ENCODE results near the gene RFPL3. TPM values are rescaled to one million over a fixed set of nuclear protein-coding genes. Genes with fewer than 3 reads are reported as not detected.
"Not testable (repeated sequence)": the region's sequence is repeated elsewhere in the genome, so short reads cannot be mapped to it uniquely, and the experiment has no call there.

Gene RFPL3
- polyA plus RNA-seq, 3 donors, result not detected

DNA sequence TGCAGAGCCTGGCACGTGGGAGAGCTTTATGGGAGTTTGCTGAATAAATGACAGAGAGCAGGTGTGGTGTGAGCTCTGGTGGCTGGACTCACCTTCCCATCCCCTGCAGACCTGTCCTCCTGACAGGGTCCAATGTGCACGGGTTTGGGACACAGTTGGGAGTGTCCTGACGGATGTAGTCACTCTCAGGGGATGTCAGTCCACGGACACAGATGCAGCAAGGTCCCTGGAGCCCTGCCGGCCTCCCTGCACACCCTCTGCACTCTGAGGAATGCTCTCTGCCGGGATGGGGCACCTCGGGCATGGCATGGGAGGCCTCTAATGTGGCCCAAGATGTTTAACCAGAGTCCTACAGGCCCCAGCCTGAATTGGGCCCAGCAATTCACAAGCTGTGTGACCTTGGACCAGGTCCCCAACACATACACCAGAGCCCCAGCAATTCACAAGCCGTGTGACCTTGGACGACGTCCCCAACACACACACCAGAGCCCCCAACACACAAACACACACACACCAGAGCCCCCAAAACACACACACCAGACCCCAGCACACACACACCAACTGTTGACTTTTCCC is 30.0 kb upstream of the RFPL3 start:
- WGBS, 3 donors, result 62 to 89% (median 85%) methylated on average over 10 of the region's 10 CpGs
- no peak overlapping the region for H3K27ac ChIP-seq (ENCODE audit: low read depth, low read length)

DNA sequence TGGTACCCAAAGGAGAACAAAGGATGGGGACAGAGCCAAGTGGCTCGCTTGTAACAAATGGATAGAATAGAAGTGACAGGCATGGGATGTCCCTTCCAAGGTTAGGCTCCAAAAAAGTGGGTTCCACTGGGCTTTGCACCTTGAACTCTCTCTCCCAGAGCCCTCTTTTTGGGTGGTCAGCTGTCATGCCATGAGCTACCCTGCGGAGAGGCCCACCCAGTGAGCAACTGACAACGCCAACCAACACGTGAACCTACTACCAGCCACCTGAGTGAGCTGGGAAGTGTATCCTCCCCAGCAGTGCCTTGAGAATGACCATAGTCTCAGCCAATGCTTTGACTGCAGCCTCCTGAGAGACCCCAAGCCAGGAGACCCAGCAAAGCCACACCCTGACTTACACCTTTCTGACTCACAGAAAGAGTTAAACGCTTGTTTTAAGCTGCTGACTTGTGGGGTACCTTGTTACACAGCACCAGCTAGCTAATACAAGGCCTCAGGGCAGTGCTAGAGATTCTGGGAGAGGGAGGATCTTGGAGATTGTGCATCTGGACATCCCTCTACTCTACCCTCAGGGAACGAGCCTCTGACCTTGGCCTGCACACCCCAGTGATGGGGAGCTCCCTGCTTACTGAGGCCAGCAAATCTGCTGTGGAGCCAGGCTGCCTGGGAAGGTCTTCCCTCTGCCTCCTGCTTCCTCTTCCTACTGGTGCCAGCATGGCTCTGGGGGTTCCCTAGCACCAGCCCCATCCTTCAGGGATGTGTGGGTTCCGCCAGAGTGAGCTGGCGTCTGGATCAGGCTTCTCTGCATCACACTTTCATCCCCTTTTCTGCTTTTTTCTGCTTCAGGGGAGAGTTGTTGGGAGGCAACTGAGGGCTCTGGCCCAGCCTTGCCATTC is 29.1 kb upstream of the RFPL3 start:
- WGBS, 3 donors, result 73 to 93% (median 93%) methylated on average over 8 of the region's 8 CpGs
- H3K27ac ChIP-seq (ENCODE audit: low read depth, low read length), result no peak overlapping the region

DNA sequence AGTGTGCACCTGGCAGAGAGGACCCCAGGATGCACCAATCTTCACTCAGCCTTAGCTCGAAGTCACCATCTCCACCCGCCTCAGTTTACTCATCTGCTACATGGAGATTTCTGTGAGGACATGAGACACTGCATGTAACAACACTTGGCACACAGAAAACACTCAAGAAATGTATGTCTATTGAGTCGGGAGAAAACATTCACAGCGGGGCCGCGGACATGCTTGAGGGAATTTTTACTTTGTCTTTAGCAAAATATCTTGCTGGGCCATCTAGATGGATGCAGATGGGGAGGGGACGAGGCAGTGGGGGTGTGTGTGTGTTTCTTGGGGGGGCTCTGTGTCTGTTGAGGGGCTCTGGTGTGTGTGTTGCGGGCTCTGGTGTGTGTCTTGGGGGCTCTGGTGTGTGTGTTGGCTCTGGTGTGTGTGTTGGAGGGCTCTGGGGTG is 28.4 kb upstream of the RFPL3 start:
- 75 to 92% (median 89%) methylated on average over 8 of the region's 8 CpGs for WGBS, 3 donors
- no peak overlapping the region for H3K27ac ChIP-seq (ENCODE audit: low read depth, low read length)

DNA sequence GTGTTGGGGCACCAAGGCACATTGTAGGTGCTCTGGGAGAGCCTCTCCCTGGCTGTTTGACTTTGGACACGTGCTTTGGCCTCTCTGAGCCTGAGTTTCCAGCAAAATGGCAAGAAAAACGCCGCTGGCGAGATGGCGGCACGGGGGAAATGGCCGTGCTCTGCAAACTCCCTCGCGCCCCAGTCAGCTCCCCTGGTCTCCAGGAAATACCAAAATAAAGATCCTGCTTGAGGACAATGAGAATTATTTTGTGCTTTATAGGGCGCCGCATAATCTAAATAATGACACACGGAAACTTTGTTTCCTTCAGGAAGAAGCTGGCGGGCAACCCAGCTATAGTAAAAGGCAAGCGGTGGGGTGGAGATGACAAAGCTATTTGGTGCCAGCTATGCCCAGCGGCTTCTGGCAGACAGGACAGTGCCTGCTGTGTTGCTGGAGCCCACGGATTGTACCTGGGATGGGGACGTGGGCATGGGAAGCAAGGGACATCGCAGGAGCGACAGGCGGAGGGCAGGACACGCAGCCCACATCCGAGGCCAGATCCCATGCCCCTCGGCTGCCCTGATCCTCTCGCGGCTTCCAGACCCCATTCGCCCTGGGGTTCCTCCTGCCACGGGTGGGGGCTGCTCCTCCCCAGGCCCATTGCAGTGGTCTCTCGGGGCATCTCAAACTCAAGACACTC is 26.3 kb upstream of the RFPL3 start:
- WGBS, 3 donors, result 70 to 78% (median 72%) methylated on average over 28 of the region's 28 CpGs
- H3K27ac ChIP-seq (ENCODE audit: low read depth, low read length), result no peak overlapping the region

DNA sequence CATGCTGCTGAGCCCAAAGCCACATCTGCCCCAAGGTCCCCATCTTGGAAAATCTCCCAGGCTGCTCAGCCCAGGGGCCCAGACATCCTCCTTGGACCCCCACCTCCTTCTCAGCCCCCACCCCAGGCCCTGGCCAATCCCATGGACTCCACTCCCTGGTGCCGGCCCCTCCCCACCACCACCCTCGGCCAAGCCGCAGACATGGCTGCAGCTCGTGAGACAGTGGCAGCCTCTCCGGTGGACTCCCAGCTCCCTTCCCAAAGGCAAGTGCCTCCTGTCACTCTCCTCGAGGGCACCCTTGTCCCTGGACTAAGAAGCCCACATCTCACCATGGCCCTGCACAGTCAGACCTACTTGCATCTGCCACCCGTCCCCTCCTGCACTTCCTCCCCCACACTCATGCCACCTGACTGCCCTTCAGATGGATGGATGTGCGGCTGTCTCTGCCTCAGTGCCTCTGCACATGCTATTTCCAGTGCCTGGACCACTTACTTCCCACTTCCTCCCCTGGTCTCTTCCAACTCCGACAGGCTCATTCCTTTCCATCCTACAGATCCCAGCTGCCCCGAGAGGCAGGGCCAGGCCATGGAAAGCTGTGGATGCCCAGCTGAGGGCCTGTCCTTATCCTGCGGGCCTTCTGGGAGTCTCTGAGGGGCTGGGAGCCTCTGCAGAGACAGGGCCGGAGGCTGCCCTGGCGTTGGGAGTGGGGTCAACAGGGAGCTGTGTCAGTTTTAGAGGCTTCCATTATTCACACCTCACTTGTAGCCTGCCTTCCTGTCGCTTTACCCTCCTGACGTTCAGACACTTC is 25.5 kb upstream of the RFPL3 start:
- 64 to 78% (median 71%) methylated on average over 15 of the region's 15 CpGs for WGBS, 3 donors
- H3K27ac ChIP-seq (ENCODE audit: low read depth, low read length), result no peak overlapping the region

DNA sequence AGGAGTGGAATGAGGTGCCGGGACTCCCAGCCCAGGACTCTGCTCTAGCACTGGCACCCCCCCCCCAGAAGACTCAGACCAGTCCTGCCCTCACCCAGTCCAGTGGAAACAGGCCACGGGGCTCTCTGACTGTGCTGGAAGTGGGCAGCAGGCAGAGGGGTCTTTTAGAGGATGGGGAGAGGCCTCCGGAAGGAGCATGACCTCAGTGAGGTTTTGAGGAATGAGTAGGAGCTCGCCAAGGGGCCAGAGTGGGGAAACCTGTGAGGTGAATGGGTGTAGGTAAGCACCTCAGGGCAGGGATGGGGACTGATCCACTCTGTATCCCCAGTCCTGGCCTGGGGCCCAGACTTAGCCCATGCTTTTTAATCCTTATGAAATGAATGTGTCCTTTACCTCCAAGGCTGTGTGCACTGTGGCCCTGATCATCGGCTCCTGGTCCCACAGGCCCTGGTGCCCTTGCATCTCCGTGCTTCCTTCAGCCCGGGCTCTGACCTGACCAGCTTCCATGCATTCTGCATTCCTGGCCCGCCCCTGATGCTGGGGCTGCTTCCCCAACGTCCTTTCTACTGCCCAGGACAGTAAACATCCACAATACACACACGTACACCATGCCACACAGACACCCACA is 24.4 kb upstream of the RFPL3 start:
- WGBS, 3 donors, result 69 to 83% (median 82%) methylated on average over 10 of the region's 10 CpGs
- H3K27ac ChIP-seq (ENCODE audit: low read depth, low read length), result no peak overlapping the region

DNA sequence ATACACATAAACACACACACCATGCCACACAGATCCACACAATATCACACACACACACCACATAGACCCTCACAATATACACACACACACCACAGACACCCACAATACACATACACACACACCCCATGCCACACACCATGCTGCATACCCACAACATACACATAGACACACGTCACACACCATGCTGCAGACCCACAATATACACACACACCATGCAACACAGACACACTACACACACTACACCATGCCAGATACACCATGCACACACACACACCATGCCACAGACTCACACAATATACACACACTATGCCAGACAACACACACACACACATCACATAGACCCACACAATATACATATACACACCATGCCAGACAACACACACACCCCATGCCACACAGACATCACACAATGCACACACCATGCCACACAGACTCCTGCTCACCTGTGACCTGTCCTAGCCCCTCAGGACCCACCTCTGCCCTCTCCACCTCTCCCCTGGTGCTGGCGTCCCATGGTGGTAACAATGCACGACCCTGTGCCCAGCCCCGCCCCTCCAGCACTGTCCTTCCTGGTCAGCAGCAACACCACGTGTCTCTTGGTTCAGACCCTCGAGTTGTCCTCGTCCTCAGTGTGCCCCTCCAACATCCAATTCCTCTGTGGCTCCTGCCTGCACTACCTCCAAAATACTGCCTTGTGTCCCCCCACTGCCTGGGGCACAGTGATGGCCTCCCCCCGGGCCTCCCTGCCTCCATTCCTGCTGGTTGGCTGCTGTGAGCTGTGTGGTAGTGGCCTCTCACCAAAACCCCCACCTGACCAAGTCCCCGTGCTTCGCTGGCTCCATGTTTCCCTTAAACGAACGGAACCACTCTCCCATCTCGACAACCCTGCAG is 23.7 kb upstream of the RFPL3 start:
- H3K27ac ChIP-seq (ENCODE audit: low read depth, low read length), result no peak overlapping the region
- WGBS, 3 donors, result 67 to 78% (median 77%) methylated on average over 13 of the region's 13 CpGs

DNA sequence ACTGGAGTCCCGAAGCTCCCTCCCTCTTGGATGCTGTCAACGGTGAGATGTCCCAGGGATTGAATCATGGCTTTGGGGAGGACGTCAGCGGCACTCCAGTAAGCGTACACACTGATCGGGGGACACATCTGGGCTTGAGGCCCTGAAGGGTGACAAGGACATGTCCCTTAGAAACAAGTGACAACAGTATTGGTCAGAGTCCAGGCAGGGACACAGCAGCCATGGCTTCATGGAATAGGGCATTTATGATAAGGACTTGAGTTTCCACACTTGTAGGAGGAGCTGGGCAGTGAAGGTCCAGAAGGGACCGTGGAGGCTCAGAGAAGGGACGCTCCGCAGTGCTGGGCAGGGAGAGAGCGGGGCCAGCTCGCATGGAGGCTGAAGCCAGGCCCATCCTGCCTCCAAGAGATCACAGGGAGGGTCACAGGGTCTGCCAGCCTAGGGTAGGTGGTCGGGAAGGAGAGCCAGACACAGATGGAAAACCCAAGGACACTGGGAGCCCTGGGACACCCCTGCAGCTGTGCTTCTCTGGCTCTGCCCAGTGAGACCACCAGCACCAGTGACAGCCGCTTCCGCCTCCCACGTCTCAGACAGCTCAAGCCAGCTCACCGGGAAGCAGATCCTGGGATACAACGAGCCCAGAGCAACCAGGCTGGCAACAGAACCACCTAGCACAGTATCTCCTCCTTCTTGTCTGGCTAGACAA is 22.9 kb upstream of the RFPL3 start:
- no peak overlapping the region for H3K27ac ChIP-seq (ENCODE audit: low read depth, low read length)
- WGBS, 3 donors, result 70 to 85% (median 83%) methylated on average over 17 of the region's 17 CpGs

DNA sequence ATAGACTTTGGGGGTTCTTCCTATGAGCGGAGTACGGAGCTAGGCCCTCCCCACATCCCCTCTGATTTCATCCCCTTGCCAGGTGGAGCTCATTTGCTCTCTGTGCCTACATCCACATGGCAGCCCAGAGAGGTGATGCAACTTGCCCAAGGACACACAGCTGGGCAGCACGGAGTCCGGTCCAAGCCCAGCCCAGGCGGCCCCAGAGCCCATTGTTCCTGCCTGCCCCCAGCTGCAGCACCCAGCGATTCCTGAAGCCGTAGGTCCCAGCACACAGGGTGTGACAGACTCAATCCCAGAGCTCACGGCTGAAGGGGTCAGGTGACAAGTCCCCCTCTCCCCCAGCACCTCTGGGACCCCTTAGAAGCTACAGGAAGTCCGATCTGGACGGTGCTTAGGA is 22.2 kb upstream of the RFPL3 start:
- 71 to 90% (median 79%) methylated on average over 9 to 10 of the region's 10 CpGs for WGBS, 3 donors

DNA sequence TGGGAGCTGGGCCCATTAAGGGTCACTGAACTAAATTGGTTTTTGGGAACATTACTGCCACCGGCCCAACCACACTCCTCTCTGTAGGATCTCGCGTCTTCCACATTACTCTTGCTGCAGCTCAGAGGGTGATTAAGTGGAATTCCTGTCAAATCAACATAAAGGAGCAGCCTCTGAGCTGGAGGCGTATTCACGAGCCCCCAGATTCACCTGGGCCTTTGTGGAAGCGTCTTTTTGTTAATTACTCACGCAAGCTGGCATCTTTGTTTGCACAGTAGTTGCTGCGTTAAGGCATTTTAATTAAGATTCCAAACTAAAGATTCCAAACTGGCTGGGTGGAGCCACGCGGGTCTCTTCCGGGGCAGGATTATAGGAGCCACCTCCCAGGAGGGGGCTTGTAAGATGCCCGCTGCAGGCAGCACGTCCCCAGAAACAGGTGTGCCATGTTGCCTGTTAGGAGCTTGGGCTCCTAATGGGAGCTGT is 21.5 kb upstream of the RFPL3 start:
- H3K27ac ChIP-seq (ENCODE audit: low read depth, low read length), result no peak overlapping the region
- WGBS, 3 donors, result 29 to 66% (median 58%) methylated on average over 13 of the region's 13 CpGs

More for the DNA sequence above, 22.2 kb upstream of the RFPL3 start:
- H3K27ac ChIP-seq (ENCODE audit: low read depth, low read length), result no peak overlapping the region

DNA sequence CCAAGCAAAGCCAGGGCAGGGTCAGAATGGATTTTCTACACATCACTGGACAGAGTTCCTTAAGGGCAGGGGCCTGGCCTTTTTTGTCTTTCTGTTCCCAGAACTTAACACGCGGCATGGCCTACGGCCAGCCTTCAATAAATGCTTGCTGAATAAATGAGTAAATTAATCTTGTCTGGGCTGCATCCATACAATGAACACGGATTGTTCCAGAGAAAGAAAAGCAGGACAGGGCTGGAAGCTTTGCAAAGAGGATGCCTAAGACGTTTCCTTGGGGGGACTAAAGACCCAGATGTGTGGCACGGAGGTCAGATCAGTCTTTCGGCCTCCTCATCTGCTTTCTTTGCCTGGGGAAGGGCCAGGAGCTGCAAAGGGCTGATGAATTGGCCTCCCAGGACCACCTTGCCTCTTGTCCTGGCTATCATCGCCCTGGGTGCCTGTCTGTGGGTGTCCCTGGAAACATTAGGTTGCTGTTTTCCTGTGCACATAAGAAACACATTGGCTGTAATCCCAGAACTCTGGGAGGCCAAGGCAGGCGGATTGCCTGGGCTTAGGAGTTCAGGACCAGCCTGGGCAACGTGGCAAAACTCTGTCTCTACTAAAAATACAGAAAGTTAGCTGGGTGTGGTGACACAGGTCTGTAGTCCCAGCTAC is 20.8 kb upstream of the RFPL3 start:
- no peak overlapping the region for H3K27ac ChIP-seq (ENCODE audit: low read depth, low read length)
- 43 to 57% (median 44%) methylated on average over 10 of the region's 10 CpGs for WGBS, 3 donors

DNA sequence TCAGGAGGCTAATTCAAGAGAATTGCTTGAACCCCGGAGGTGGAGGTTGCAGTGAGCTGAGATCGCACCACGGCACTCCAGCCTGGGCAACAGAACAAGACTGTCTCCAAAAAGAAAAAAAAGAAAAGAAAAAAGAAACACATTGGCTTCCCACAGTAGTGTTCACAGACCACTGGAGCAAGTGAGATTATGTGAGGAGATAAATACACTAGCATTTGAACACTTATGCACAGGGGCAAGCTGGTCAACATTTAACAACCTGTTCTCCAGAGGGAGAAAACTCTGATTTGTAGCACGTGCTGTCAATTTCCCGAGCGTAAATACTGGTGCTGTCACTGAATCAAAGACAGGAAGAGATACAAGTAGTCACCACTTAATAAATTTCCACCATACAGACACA is 20.2 kb upstream of the RFPL3 start:
- H3K27ac ChIP-seq (ENCODE audit: low read depth, low read length), result not testable (repeated sequence)
- 56 to 62% (median 59%) methylated on average over 6 of the region's 6 CpGs for WGBS, 3 donors

DNA sequence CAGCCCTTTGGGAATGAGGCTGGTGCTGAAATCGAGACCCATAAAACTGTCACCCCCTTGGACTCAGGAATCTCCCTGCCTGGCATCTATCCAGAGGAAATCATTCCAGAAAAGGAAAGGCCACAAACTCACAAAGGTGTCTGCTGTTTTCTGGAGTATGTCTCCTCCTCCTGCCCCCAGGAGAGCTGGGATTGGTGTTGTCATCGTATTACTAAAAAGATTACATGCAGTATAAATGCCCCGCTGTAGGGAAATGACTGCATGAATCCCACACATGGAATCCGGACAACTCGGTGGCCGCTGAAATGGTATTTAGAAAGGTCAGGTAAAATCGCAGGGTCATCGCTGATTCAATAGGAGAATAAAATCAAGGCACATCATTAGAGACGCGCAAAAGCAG is 18.9 kb upstream of the RFPL3 start:
- 75 to 83% (median 78%) methylated on average over 10 of the region's 10 CpGs for WGBS, 3 donors
- H3K27ac ChIP-seq (ENCODE audit: low read depth, low read length), result no peak overlapping the region

DNA sequence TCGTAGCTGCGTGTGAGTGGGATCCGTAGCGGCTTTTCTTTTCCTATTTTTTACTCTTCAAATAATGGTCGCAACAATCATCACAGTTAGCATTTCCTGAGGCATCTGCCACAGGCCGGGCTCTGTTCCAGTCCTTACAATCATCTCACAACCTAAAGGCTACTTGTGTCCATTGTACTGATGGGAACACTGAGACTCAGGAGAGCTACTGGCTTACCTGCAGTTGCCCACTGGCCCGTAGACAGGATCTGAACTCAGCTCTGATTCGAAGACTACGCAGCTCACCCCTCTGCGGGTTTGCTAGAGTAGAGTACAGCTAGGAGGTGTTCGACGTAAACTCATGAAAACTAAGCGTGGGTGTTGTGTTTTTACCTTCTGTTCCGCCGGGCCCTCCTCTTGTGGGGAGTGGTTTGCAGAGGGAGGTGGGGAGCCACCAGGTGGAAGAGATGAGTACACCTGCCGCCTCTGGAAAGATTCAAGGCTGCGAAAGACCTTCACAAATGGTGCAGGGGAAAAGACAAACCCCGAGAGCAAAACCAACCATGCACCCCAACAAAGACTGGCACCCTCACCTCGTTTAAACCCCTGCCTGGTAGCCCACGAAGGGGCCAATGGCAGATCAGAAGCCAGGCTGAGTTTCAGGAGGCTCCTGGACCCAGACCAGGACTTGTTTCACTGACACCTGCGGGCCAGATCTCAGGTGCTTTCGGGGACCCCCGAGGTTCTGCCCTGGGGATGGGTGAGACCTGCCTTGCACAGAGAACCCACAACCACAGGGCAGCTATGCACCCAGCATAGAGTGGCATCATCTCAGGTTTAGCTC is 18.3 kb upstream of the RFPL3 start:
- WGBS, 3 donors, result 88 to 91% (median 88%) methylated on average over 23 of the region's 23 CpGs
- H3K27ac ChIP-seq (ENCODE audit: low read depth, low read length), result no peak overlapping the region

DNA sequence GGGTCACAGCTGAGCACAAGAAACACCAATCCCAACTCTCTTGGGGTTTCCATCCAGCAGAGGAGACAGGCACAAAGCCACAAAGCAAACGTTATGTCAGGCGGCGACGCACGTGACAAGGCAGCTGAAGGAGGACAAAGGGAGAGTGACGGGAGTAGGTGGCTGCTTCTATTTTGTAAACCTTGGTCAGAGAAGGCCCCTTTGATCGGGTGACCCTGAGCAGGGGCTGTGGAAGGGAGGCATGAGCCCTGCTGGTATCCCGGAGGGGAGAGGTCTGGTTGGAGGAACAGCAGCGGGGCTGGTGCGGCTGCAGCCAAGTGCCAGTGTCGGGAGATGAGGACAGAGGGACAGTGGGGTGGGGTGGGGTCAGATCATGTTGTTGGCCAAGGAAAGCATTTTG is 17.3 kb upstream of the RFPL3 start:
- WGBS, 3 donors, result 55 to 84% (median 73%) methylated on average over 11 of the region's 11 CpGs
- no peak overlapping the region for H3K27ac ChIP-seq (ENCODE audit: low read depth, low read length)
